Activated CD4-positive, alpha-beta memory T cell treated with anti-CD3 and anti-CD28 coated beads for 36 hours (primary cell): ENCODE measurements around the gene PLOD1. TPM values are rescaled to one million over a fixed set of nuclear protein-coding genes. Genes with fewer than 3 reads are reported as not detected.
"Not testable (repeated sequence)": the region's sequence is repeated elsewhere in the genome, so short reads cannot be mapped to it uniquely, and the experiment has no call there.

ENCODE experiments used
- CTCF ChIA-PET: fragments of 350-600 bp; sonication (Branson Sonifier 250); formaldehyde crosslinking; loops from one replicate; lab custom pipeline; 2021; ENCODE audit warnings: antibody characterized with exemption, inconsistent platforms; lab: Charles Lee
- POLR2A ChIA-PET: fragments of 350-600 bp; sonication (Branson Sonifier 250); formaldehyde crosslinking; loops from one replicate; lab custom pipeline; 2021; ENCODE audit warnings: antibody characterized with exemption; lab: Charles Lee
- DNase-seq: peaks from one replicate; pipeline ENCODE4 v3.0.0-alpha.2; 2020
- H3K27ac Mint-ChIP-seq: one replicate; pipeline ENCODE4 v1.8.0; 2021; ENCODE audit warnings: mixed read lengths
- H3K27me3 Mint-ChIP-seq: one replicate; pipeline ENCODE4 v1.8.0; 2021; ENCODE audit warnings: mixed read lengths
- H3K36me3 Mint-ChIP-seq: one replicate; pipeline ENCODE4 v1.8.0; 2021; ENCODE audit warnings: mixed read lengths
- H3K4me1 Mint-ChIP-seq: one replicate; pipeline ENCODE4 v1.8.0; 2021; ENCODE audit warnings: low read depth, mixed read lengths
- H3K4me3 Mint-ChIP-seq: one replicate; pipeline ENCODE4 v1.8.0; 2021; ENCODE audit warnings: mild to moderate bottlenecking, mixed read lengths
- H3K9me3 Mint-ChIP-seq: one replicate; pipeline ENCODE4 v1.8.0; 2021; ENCODE audit warnings: mixed read lengths
- intact Hi-C: fragments of 100-400 bp; cut with micrococcal nuclease; formaldehyde crosslinking; loops from one replicate; pipeline ENCODE4 v1.15.1; 2023
- total RNA-seq, 2 experiments: library from RNA; stranded (reverse); gene quantifications; one replicate each; pipeline ENCODE4 v1.2.3, GENCODE V29; 2021

Gene PLOD1
- total RNA-seq, 2 experiments from 2014 or later = 11.0 to 13.5 TPM

GRCh38 chr1:11898831-11899467, 35.6 kb upstream of the PLOD1 start:
- peaks cover 37% of the 10 kb centered on the region for H3K27me3 Mint-ChIP-seq
- intact Hi-C loops = no loop called here
- peak; percentile 32 for DNase-seq
- CTCF ChIA-PET = interaction anchor here (1.3 kb wide), 2 partner anchors 61 to 114 kb away, joined by 3 to 4 read pairs; no protein-coding TSS in a partner anchor
- POLR2A ChIA-PET = interaction anchor here (2.0 kb wide), 1 partner anchor 10 kb away, joined by 12 read pairs; no protein-coding TSS in a partner anchor
- no peaks in the 10 kb centered on the region for H3K4me1 Mint-ChIP-seq
- no peaks in the 10 kb centered on the region for H3K36me3 Mint-ChIP-seq
- H3K27ac Mint-ChIP-seq = no peak overlapping the region
- no peaks in the 10 kb centered on the region for H3K9me3 Mint-ChIP-seq
- no peak overlapping the region for H3K4me3 Mint-ChIP-seq

DNA sequence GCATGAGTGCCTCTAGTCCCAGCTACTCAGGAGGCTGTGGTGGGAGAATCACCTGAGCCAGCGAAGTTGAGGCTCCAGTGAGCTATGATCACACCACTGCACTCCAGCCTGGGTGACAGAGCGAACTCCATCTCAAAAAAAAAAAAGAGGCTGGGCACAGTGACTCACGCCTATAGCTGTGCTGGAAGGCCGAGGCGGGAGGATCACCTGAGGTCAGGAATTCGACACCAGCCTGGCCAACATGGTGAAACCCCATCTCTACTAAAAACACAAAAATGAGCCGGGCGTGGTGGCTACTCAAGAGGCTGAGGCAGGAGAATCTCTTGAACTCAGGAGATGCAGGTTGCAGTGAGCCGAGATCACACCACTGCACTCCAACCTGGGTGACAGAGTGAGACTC, 33.1 kb upstream of the PLOD1 start:
- H3K9me3 Mint-ChIP-seq, POLR2A ChIA-PET, H3K36me3 Mint-ChIP-seq, H3K4me3 Mint-ChIP-seq, H3K27ac Mint-ChIP-seq, DNase-seq, CTCF ChIA-PET: not testable (repeated sequence)
- H3K27me3 Mint-ChIP-seq = peaks cover 32% of the 10 kb centered on the region
- H3K4me1 Mint-ChIP-seq = peaks cover 14% of the 10 kb centered on the region
- intact Hi-C loops = loop anchor here (10.0 kb wide), 1 partner anchor 143 kb away; no protein-coding TSS in a partner anchor

DNA sequence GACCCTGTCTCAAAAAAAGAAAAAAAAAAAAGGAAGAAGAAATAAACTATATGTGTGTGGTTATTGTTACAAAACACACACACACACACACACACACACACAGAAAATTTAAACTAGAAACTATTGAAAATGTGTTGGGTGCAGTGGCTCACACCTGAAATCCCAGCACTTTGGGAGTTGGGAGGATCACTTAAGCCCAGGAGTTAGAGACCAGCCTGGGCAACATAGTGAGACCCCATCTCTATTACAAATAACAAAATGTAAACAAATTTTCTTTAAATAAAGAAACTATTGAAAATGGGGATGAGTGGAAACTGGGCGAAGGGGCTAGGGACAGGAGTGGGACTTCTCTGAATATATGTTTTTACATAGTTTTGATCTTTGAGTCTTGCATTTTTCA, 31.3 kb upstream of the PLOD1 start:
- Mint-ChIP-seq H3K36me3 (peaks cover 6% of the 10 kb centered on the region), H3K27ac (no peak overlapping the region), H3K4me1 (peaks cover 25% of the 10 kb centered on the region), H3K9me3 (no peaks in the 10 kb centered on the region), H3K27me3 (peaks cover 25% of the 10 kb centered on the region), H3K4me3 (no peak overlapping the region)
- intact Hi-C loops = loop anchor here (10.0 kb wide), 1 partner anchor 142 kb away; no protein-coding TSS in a partner anchor
- CTCF ChIA-PET = no interaction called here
- no peak for DNase-seq
- POLR2A ChIA-PET = no interaction called here

DNA sequence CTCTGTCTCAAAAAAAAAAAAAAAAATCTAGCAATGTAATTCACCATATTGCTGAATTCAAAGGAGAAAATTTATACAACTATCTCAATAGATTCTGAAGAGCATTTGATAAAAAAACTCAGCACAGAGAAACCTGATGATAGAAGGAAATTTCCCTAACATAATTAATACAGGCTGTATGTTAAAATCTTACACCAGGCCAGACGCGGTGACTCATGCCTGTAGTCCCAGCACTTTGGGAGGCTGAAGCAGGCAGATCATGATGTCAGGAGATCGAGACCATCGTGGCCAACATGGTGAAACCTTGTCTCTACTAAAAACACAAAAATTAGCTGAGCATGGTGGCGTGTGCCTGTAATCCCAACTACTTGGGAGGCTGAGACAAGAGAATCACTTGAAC, 30.4 kb upstream of the PLOD1 start:
- peaks cover 28% of the 10 kb centered on the region for H3K27me3 Mint-ChIP-seq
- H3K4me3 Mint-ChIP-seq, H3K27ac Mint-ChIP-seq, POLR2A ChIA-PET, DNase-seq, H3K9me3 Mint-ChIP-seq, CTCF ChIA-PET: not testable (repeated sequence)
- peaks cover 30% of the 10 kb centered on the region for H3K4me1 Mint-ChIP-seq
- H3K36me3 Mint-ChIP-seq = peaks cover 12% of the 10 kb centered on the region
- intact Hi-C loops = loop anchor here (10.0 kb wide), 1 partner anchor 141 kb away; no protein-coding TSS in a partner anchor

GRCh38 chr1:11904978-11905377, 29.5 kb upstream of the PLOD1 start:
- no peaks in the 10 kb centered on the region for H3K9me3 Mint-ChIP-seq
- peaks cover 14% of the 10 kb centered on the region for H3K36me3 Mint-ChIP-seq
- peaks cover 36% of the 10 kb centered on the region for H3K4me1 Mint-ChIP-seq
- H3K27ac Mint-ChIP-seq = peak overlapping the region; percentile 15
- intact Hi-C loops = loop anchor here (5.0 to 10.0 kb wide), 3 partner anchors 140 to 633 kb away; partner anchors contain the start of gene UBIAD1
- peaks cover 23% of the 10 kb centered on the region for H3K27me3 Mint-ChIP-seq
- CTCF ChIA-PET = no interaction called here
- POLR2A ChIA-PET = no interaction called here
- no peak overlapping the region for H3K4me3 Mint-ChIP-seq
- DNase-seq = no peak

DNA sequence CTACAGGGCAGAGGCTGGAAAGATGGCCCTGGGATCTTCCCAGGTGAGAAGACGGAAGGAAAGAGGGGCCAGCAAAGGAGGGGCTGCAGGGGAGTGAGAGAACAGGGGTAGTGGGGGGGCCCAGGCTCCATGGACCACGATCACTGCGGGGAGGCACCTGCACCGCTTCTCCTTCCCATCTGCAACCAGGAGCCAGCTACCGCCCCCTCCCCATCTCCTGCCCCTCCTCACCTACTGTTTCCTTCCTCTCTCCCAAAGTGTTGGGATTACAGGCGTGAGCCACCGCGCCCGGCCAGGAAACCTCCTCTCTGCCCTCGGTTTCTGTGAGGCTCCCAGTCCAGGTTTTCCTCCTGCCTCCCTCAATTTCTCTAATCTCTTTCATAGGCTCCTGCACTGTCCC, 27.6 kb upstream of the PLOD1 start:
- CTCF ChIA-PET = no interaction called here
- no peak for DNase-seq
- peak overlapping the region; percentile 7 for H3K4me3 Mint-ChIP-seq
- POLR2A ChIA-PET = interaction anchor here (3.8 kb wide), 1 partner anchor 113 kb away, joined by 58 read pairs; the partner anchor contains the start of gene MIIP
- H3K4me1 Mint-ChIP-seq = peaks cover 37% of the 10 kb centered on the region
- H3K9me3 Mint-ChIP-seq = no peaks in the 10 kb centered on the region
- H3K36me3 Mint-ChIP-seq = peaks cover 14% of the 10 kb centered on the region
- intact Hi-C loops = loop anchor here (1.0 to 10.0 kb wide), 4 partner anchors 69 to 635 kb away; partner anchors contain the start of gene UBIAD1
- no peak overlapping the region for H3K27ac Mint-ChIP-seq
- peaks cover 20% of the 10 kb centered on the region for H3K27me3 Mint-ChIP-seq

- Mint-ChIP-seq H3K4me1 (peaks cover 37% of the 10 kb centered on the region), H3K36me3 (peaks cover 14% of the 10 kb centered on the region), H3K27me3 (peaks cover 16% of the 10 kb centered on the region), H3K9me3 (no peaks in the 10 kb centered on the region), H3K4me3 (peak overlapping the region; percentile 92), H3K27ac (peak overlapping the region; percentile 99)
- DNase-seq = peak; percentile 95
- ChIA-PET CTCF (interaction anchor here (1.1 to 1.6 kb wide), 4 partner anchors 68 to 207 kb away, joined by 4 to 11 read pairs (median 6); no protein-coding TSS in a partner anchor), POLR2A (interaction anchor here (0.6 to 3.9 kb wide), 59 partner anchors 8 to 808 kb away, joined by 3 to 174 read pairs (median 6); partner anchors contain the start of genes CLCN6, EXOSC10, FBXO2 and FBXO44)
- intact Hi-C loops = loop anchor here (1.0 to 10.0 kb wide), 7 partner anchors 69 to 635 kb away; partner anchors contain the start of genes CLCN6, MFN2, MIIP and UBIAD1
Observed at GRCh38 chr1:11907275-11908094, 27.0 kb upstream of the PLOD1 start.

- H3K27me3 Mint-ChIP-seq = peaks cover 16% of the 10 kb centered on the region
- intact Hi-C loops = loop anchor here (1.0 to 10.0 kb wide), 6 partner anchors 72 to 636 kb away; partner anchors contain the start of genes CLCN6, MFN2, MIIP and UBIAD1
- ChIA-PET POLR2A (interaction anchor here (0.6 to 3.9 kb wide), 63 partner anchors 9 to 808 kb away, joined by 3 to 174 read pairs (median 5); partner anchors contain the start of genes CLCN6, EXOSC10, FBXO2 and FBXO44), CTCF (interaction anchor here (1.1 to 1.6 kb wide), 4 partner anchors 69 to 206 kb away, joined by 4 to 11 read pairs (median 6); no protein-coding TSS in a partner anchor)
- H3K4me1 Mint-ChIP-seq = peaks cover 37% of the 10 kb centered on the region
- H3K4me3 Mint-ChIP-seq = peak overlapping the region; percentile 92
- H3K27ac Mint-ChIP-seq = peak overlapping the region; percentile 99
- no peaks in the 10 kb centered on the region for H3K9me3 Mint-ChIP-seq
- H3K36me3 Mint-ChIP-seq = peaks cover 14% of the 10 kb centered on the region
- DNase-seq = peak; percentile 77
Observed at GRCh38 chr1:11908095-11908675, 26.3 kb upstream of the PLOD1 start.

- POLR2A ChIA-PET = interaction anchor here (1.0 to 3.9 kb wide), 5 partner anchors 20 to 247 kb away, joined by 3 to 174 read pairs (median 6); partner anchors contain the start of genes FBXO6, KIAA2013 and PLOD1
- DNase-seq, H3K4me3 Mint-ChIP-seq, intact Hi-C loops, H3K9me3 Mint-ChIP-seq, CTCF ChIA-PET: not testable (repeated sequence)
- H3K4me1 Mint-ChIP-seq = peaks cover 28% of the 10 kb centered on the region
- peak overlapping the region; percentile 38 for H3K27ac Mint-ChIP-seq
- H3K27me3 Mint-ChIP-seq = peaks cover 12% of the 10 kb centered on the region
- peaks cover 14% of the 10 kb centered on the region for H3K36me3 Mint-ChIP-seq
Observed at GRCh38 chr1:11910914-11911228, 23.6 kb upstream of the PLOD1 start.

- H3K4me3 Mint-ChIP-seq = no peak overlapping the region
- CTCF ChIA-PET = no interaction called here
- peaks cover 12% of the 10 kb centered on the region for H3K27me3 Mint-ChIP-seq
- H3K36me3 Mint-ChIP-seq = peaks cover 14% of the 10 kb centered on the region
- H3K4me1 Mint-ChIP-seq = peaks cover 23% of the 10 kb centered on the region
- DNase-seq = no peak
- H3K9me3 Mint-ChIP-seq = no peaks in the 10 kb centered on the region
- intact Hi-C loops = no loop called here
- POLR2A ChIA-PET = no interaction called here
- no peak overlapping the region for H3K27ac Mint-ChIP-seq
Observed at GRCh38 chr1:11912000-11912399, 22.5 kb upstream of the PLOD1 start.

GRCh38 chr1:11912482-11913216, 21.9 kb upstream of the PLOD1 start:
- H3K27ac Mint-ChIP-seq, POLR2A ChIA-PET, intact Hi-C loops: not testable (repeated sequence)

More at GRCh38 chr1:11912482-11913216, 21.9 kb upstream of the PLOD1 start:
- CTCF ChIA-PET, H3K4me3 Mint-ChIP-seq, DNase-seq, H3K9me3 Mint-ChIP-seq: not testable (repeated sequence)
- H3K36me3 Mint-ChIP-seq = peaks cover 14% of the 10 kb centered on the region
- H3K27me3 Mint-ChIP-seq = peaks cover 12% of the 10 kb centered on the region
- peaks cover 18% of the 10 kb centered on the region for H3K4me1 Mint-ChIP-seq
